AG09319 (cell line): ENCODE measurements around the gene HIP1R.

Source experiments
- DNase-seq: peaks from one replicate; pipeline ENCODE4 v3.0.0-alpha.2; 2010; ENCODE audit warnings: low read depth; ENCODE audit errors: extremely low read depth
- CTCF ChIP-seq: IDR thresholded peaks from 2 replicates; pipeline ENCODE4 v1.5.1; 2011; ENCODE audit warnings: low read depth, mild to moderate bottlenecking, inconsistent platforms, low read length, moderate library complexity

The HIP1R gene

GRCh38 chr12:122855071-122855829 is 20.0 kb downstream of the HIP1R start:
- DNase-seq: no peak
- no peak for TF ChIP-seq CTCF

- no peak for DNase-seq
- TF ChIP-seq CTCF: no peak
These were observed 20.9 kb downstream of the HIP1R start for GRCh38 chr12:122855928-122856831.

- no peak for TF ChIP-seq CTCF
- no peak for DNase-seq
These were observed 21.9 kb downstream of the HIP1R start for GRCh38 chr12:122856999-122857671.

GRCh38 chr12:122858171-122858570 is 22.9 kb downstream of the HIP1R start:
- no peak for DNase-seq
- TF ChIP-seq CTCF: no peak

- no peak for TF ChIP-seq CTCF
- no peak for DNase-seq
These were observed 23.5 kb downstream of the HIP1R start for GRCh38 chr12:122858591-122859302.

GRCh38 chr12:122859303-122860039 is 24.2 kb downstream of the HIP1R start:
- no peak for DNase-seq
- no peak for TF ChIP-seq CTCF
